ENCODE results near the gene SRSF4.

- TF ChIP-seq POLR2AphosphoS5 (IDR thresholded peaks at IDR 0.05) (no peak), CTCF (IDR thresholded peaks at IDR 0.05) (no peak), POLR2A (IDR thresholded peaks at IDR 0.05) (no peak)
These were observed 16.3 kb upstream of the SRSF4 start for GRCh38 chr1:29197993-29198392.
